A549 (cell line): ENCODE measurements around the gene TRDN. TPM values are rescaled to one million over a fixed set of nuclear protein-coding genes. Genes with fewer than 3 reads are reported as not detected.

Source experiments
- ATAC-seq, 2 experiments: fragments of 200-7000 bp in 1 of 2; fragments of >200 bp in 1 of 2; cut with Nextera tagmentation in 1 of 2; cut with Tn5 transposase in 1 of 2; 3 replicates each; pipeline versions ENCODE4 v1.8.0 to v1.9.1; 2018 to 2020; ENCODE audit warnings: mild to moderate bottlenecking in 1 of 2, moderate library complexity in 1 of 2
- CTCF ChIA-PET: fragments of 300-600 bp; sonication (Branson Sonifier 250); formaldehyde crosslinking; extraction: SDS; loops from one replicate; lab custom pipeline; 2021; ENCODE audit warnings: antibody characterized with exemption, inconsistent platforms; lab: Yijun Ruan, JAX
- POLR2A ChIA-PET: fragments of 350-600 bp; formaldehyde crosslinking; extraction: SDS; loops from one replicate; lab custom pipeline; 2021; ENCODE audit warnings: antibody characterized with exemption, inconsistent platforms; lab: Yijun Ruan, JAX
- DNase-seq, 2 experiments: peaks; one replicate each; pipeline versions ENCODE4 v3.0.0 to v3.0.0-alpha.2; 2011 to 2016; ENCODE audit warnings: low read depth in 1 of 2, low spot score in 1 of 2
- FAIRE-seq: peaks from 2 replicates; lab custom pipeline; 2011; peaks lifted over from hg19 to GRCh38; lab: Jason Lieb, UNC
- H3K27ac ChIP-seq, 2 experiments: fragments of >200 bp; sonication (Bioruptor Twin); formaldehyde crosslinking; 3 replicates each; pipeline ENCODE4 v1.5.1; 2016 to 2017
- H3K4me1 ChIP-seq: fragments of >200 bp; sonication (Bioruptor Twin); formaldehyde crosslinking; 3 replicates; pipeline ENCODE4 v1.6.1; 2016
- H3K4me2 ChIP-seq: fragments of >200 bp; sonication (Bioruptor Twin); formaldehyde crosslinking; 3 replicates; pipeline ENCODE4 v1.6.1; 2016
- H3K4me3 ChIP-seq: fragments of >200 bp; sonication (Bioruptor Twin); formaldehyde crosslinking; 3 replicates; pipeline ENCODE4 v1.5.1; 2016
- H3K9me3 ChIP-seq: fragments of >200 bp; sonication (Bioruptor Twin); formaldehyde crosslinking; 3 replicates; pipeline ENCODE4 v1.6.1; 2016
- CBX8 ChIP-seq: fragments of 200-600 bp; sonication (generic); IDR thresholded peaks from 2 replicates; pipeline ENCODE4 v1.6.1; 2016
- EHMT2 ChIP-seq: fragments of 200-600 bp; sonication (generic); IDR thresholded peaks from 2 replicates; pipeline ENCODE4 v1.6.1; 2016; ENCODE audit warnings: antibody characterized with exemption, low read depth, mild to moderate bottlenecking, moderate library complexity
- EP300 ChIP-seq, 2 experiments: fragments of >200 bp; sonication (Bioruptor Twin); formaldehyde crosslinking; IDR thresholded peaks; 2 replicates in 1 of 2; 3 replicates in 1 of 2; pipeline ENCODE4 v1.6.1; 2016 to 2017
- FOSB ChIP-seq: fragments of 250-450 bp; sonication (Bioruptor Pico); IDR thresholded peaks from 2 replicates; pipeline ENCODE4 v1.5.0; 2020; ENCODE audit warnings: mild to moderate bottlenecking, moderate library complexity
- HDAC2 ChIP-seq: fragments of 200-600 bp; sonication (generic); IDR thresholded peaks from 2 replicates; pipeline ENCODE4 v1.6.1; 2016
- HOXA7 ChIP-seq: fragments of 250-450 bp; sonication (Bioruptor Pico); IDR thresholded peaks from 2 replicates; pipeline ENCODE4 v1.5.0; 2020; ENCODE audit warnings: mild to moderate bottlenecking, moderate library complexity
- JUN ChIP-seq, 2 experiments: fragments of >200 bp; sonication (Bioruptor Twin); formaldehyde crosslinking; IDR thresholded peaks; 2 replicates in 1 of 2; 3 replicates in 1 of 2; pipeline ENCODE4 v1.6.1; 2016 to 2017
- MAFK ChIP-seq: fragments of 450-650 bp; IDR thresholded peaks from 2 replicates; pipeline ENCODE4 v1.6.1; 2014; ENCODE audit not compliant: partially characterized antibody
- MAZ ChIP-seq: fragments of 150-350 bp; IDR thresholded peaks from 2 replicates; pipeline ENCODE4 v1.6.1; 2014; ENCODE audit warnings: antibody characterized with exemption, low read depth, low read length, borderline replicate concordance
- MYC ChIP-seq: IDR thresholded peaks from 2 replicates; pipeline ENCODE4 v1.6.1; 2012; ENCODE audit warnings: mild to moderate bottlenecking, inconsistent platforms, low read length, improper control_type of control experiment, borderline replicate concordance
- NPAS2 ChIP-seq: fragments of 250-450 bp; sonication (Bioruptor Pico); IDR thresholded peaks from 2 replicates; pipeline ENCODE4 v1.8.0; 2022; ENCODE audit warnings: mild to moderate bottlenecking, moderate library complexity, borderline replicate concordance
- NR3C1 ChIP-seq: fragments of >200 bp; sonication (Bioruptor Twin); formaldehyde crosslinking; IDR thresholded peaks from 3 replicates; pipeline ENCODE4 v1.6.1; 2017
- RAD21 ChIP-seq, 2 experiments: fragments of >200 bp in 1 of 2; sonication (Bioruptor Twin) in 1 of 2; formaldehyde crosslinking in 1 of 2; IDR thresholded peaks in 1 of 2; conservative IDR thresholded peaks in 1 of 2; 2 replicates in 1 of 2; 3 replicates in 1 of 2; pipeline ENCODE4 v1.6.1; 2012 to 2018; ENCODE audit warnings: inconsistent platforms in 1 of 2
- RARB ChIP-seq: fragments of 250-450 bp; sonication (Bioruptor Pico); IDR thresholded peaks from 2 replicates; pipeline ENCODE4 v1.8.0; 2021; ENCODE audit warnings: mild to moderate bottlenecking, moderate library complexity
- RCOR1 ChIP-seq: fragments of 150-350 bp; IDR thresholded peaks from 2 replicates; pipeline ENCODE4 v1.6.1; 2014; ENCODE audit warnings: antibody characterized with exemption, low read length, low read depth
- REST ChIP-seq: fragments of 200-600 bp; sonication (generic); IDR thresholded peaks from 2 replicates; pipeline ENCODE4 v1.6.1; 2016; ENCODE audit warnings: antibody characterized with exemption, mild to moderate bottlenecking, moderate library complexity
- RFX5 ChIP-seq: fragments of 450-650 bp; IDR thresholded peaks from 2 replicates; pipeline ENCODE4 v1.7.1; 2014; ENCODE audit warnings: antibody characterized with exemption, mild to moderate bottlenecking, moderate library complexity
- SMC3 ChIP-seq: fragments of >200 bp; sonication (Bioruptor Twin); formaldehyde crosslinking; IDR thresholded peaks from 3 replicates; pipeline ENCODE4 v1.6.1; 2018; ENCODE audit warnings: inconsistent platforms
- SREBF2 ChIP-seq: fragments of 450-650 bp; IDR thresholded peaks from 2 replicates; pipeline ENCODE4 v1.6.1; 2014; ENCODE audit warnings: mild to moderate bottlenecking, moderate library complexity
- TP53 ChIP-seq: fragments of 250-450 bp; sonication (Bioruptor Pico); IDR thresholded peaks from 2 replicates; pipeline ENCODE4 v1.5.0; 2021; ENCODE audit warnings: mild to moderate bottlenecking, moderate library complexity
- ZC3H11A ChIP-seq: fragments of 450-650 bp; IDR thresholded peaks from 2 replicates; pipeline ENCODE4 v1.6.1; 2014; ENCODE audit warnings: antibody characterized with exemption, mild to moderate bottlenecking
- ZSCAN20 ChIP-seq: fragments of 250-450 bp; sonication (Bioruptor Pico); IDR thresholded peaks from 2 replicates; pipeline ENCODE4 v1.8.0; 2022; ENCODE audit warnings: mild to moderate bottlenecking, moderate library complexity
- WGBS: methylation state at CpG from one replicate; pipeline ENCODE4 v1.1.6; 2017; ENCODE audit errors: missing lambda C conversion rate; 5-methylcytosine and 5-hydroxymethylcytosine counted together
- polyA plus RNA-seq, 4 experiments: library from polyadenylated mRNA; depleted of rRNA in 3 of 4; stranded (reverse); fragments of >200 nt; fragmentation: RNase III in 1 of 4; extraction: RNeasy Plus Mini Kit Qiagen cat#74134 plus additional on column Dnase treatment in 1 of 4; gene quantifications; 2 replicates in 3 of 4; 3 replicates in 1 of 4; pipeline ENCODE4 v1.2.3, GENCODE V29; 2011 to 2017
- TF ChIP-seq, protein P1 (sequence below): IDR thresholded peaks from 2 replicates; pipeline ENCODE4 v1.6.1; 2012
- TF ChIP-seq, protein P2 (sequence below): fragments of 250-450 bp; sonication (Bioruptor Pico); IDR thresholded peaks from 2 replicates; pipeline ENCODE4 v1.5.0; 2020; ENCODE audit warnings: low read depth, mild to moderate bottlenecking, moderate library complexity

TRDN gene
- polyA plus RNA-seq, 2 of the 4 experiments (the other 2 are of a cell fraction) = not detected

- ATAC-seq = no peak
- no peak overlapping the region for H3K27ac ChIP-seq
- no peak for TF ChIP-seq EHMT2
- no peak for TF ChIP-seq EP300 (IDR thresholded peaks at IDR 0.05)
- no peak for TF ChIP-seq ZC3H11A
- no peak for TF ChIP-seq FOSB (CRISPR knock-in tag)
- TF ChIP-seq HDAC2 = no peak
- no peak for TF ChIP-seq HOXA7
- TF ChIP-seq CBX8 = no peak
- no peak for TF ChIP-seq TP53 (CRISPR knock-in tag)
- TF ChIP-seq MAZ = no peak
- no peak for TF ChIP-seq RARB (CRISPR knock-in tag)
- TF ChIP-seq NR3C1 = no peak
- TF ChIP-seq, all 56 proteins: peak for 0
- ChIA-PET POLR2A (no interaction called here), CTCF (no interaction called here)
- 18% methylated on average over 1 of the region's 1 CpG for WGBS
- Histone ChIP-seq H3K4me1 (no peaks in the 10 kb centered on the region), H3K9me3 (no peaks in the 10 kb centered on the region), H3K4me2 (no peak overlapping the region), H3K4me3 (no peak overlapping the region)
- DNase-seq = no peak
- no peak for FAIRE-seq
Observed at GRCh38 chr6:123641497-123641896, 4.7 kb upstream of the TRDN start.

- DNase-seq (no peak), FAIRE-seq (no peak), ATAC-seq (no peak)
- H3K4me2 ChIP-seq = no peak overlapping the region
- H3K4me3 ChIP-seq = no peak overlapping the region
- no peaks in the 10 kb centered on the region for H3K4me1 ChIP-seq
- ChIA-PET CTCF (no interaction called here), POLR2A (no interaction called here)
- TF ChIP-seq MAFK (no peak), SREBF2 (no peak), MYC (no peak), SMC3 (no peak), RFX5 (no peak), RCOR1 (no peak)
- 34% methylated on average over 6 of the region's 6 CpGs for WGBS
- H3K9me3 ChIP-seq = no peaks in the 10 kb centered on the region
- no peak overlapping the region for H3K27ac ChIP-seq
Observed at GRCh38 chr6:123640567-123641187, 3.9 kb upstream of the TRDN start.

GRCh38 chr6:123638865-123639264 is 2.1 kb upstream of the TRDN start:
- TF ChIP-seq RCOR1 = no peak
- TF ChIP-seq ZSCAN20 = no peak
- no peak for TF ChIP-seq RAD21 (conservative IDR thresholded peaks at IDR 0.05 in 1 of 2, IDR thresholded peaks at IDR 0.05 in 1 of 2)
- no peak for TF ChIP-seq MAFK
- TF ChIP-seq, protein P1, sequence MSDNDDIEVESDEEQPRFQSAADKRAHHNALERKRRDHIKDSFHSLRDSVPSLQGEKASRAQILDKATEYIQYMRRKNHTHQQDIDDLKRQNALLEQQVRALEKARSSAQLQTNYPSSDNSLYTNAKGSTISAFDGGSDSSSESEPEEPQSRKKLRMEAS = no peak
- TF ChIP-seq, protein P2, sequence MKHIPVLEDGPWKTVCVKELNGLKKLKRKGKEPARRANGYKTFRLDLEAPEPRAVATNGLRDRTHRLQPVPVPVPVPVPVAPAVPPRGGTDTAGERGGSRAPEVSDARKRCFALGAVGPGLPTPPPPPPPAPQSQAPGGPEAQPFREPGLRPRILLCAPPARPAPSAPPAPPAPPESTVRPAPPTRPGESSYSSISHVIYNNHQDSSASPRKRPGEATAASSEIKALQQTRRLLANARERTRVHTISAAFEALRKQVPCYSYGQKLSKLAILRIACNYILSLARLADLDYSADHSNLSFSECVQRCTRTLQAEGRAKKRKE = no peak
- TF ChIP-seq JUN (IDR thresholded peaks at IDR 0.05) = no peak
- no peak for TF ChIP-seq NPAS2 (CRISPR knock-in tag)
- no peak for TF ChIP-seq REST
- TF ChIP-seq, all 56 proteins: peak for 0
- ChIA-PET POLR2A (no interaction called here), CTCF (no interaction called here)
- no peak overlapping the region for H3K27ac ChIP-seq
- no peak overlapping the region for H3K4me3 ChIP-seq
- H3K4me2 ChIP-seq = no peak overlapping the region
- ATAC-seq (no peak), DNase-seq (no peak), FAIRE-seq (no peak)
- no peaks in the 10 kb centered on the region for H3K9me3 ChIP-seq
- H3K4me1 ChIP-seq = no peaks in the 10 kb centered on the region
- WGBS = 4% methylated on average over 1 of the region's 1 CpG
